KBM-7 (cell line): ENCODE measurements around the gene CYP27B1.
A peak's percentile ranks its signal among the peaks of the same experiment; 100 is the strongest.

Experiments used
- DNase-seq: peaks from one replicate; pipeline ENCODE4 v3.0.0-alpha.2; 2015
- in situ Hi-C: fragments of 300-500 bp; cut with MboI; formaldehyde crosslinking; loops from 2 replicates; pipeline ENCODE4 v1.14.3; 2020; ENCODE audit warnings: low sequenced_read_pairs, low pct_unique_long_range_greater_than_20kb, mixed read lengths

Gene CYP27B1

GRCh38 chr12:57755454-57756372 lies 11.2 kb downstream of the CYP27B1 start:
- in situ Hi-C loops: no loop called here
- DNase-seq: no peak

- DNase-seq: no peak
- in situ Hi-C loops: no loop called here
These were observed 11.8 kb downstream of the CYP27B1 start for GRCh38 chr12:57755194-57755453.

DNA sequence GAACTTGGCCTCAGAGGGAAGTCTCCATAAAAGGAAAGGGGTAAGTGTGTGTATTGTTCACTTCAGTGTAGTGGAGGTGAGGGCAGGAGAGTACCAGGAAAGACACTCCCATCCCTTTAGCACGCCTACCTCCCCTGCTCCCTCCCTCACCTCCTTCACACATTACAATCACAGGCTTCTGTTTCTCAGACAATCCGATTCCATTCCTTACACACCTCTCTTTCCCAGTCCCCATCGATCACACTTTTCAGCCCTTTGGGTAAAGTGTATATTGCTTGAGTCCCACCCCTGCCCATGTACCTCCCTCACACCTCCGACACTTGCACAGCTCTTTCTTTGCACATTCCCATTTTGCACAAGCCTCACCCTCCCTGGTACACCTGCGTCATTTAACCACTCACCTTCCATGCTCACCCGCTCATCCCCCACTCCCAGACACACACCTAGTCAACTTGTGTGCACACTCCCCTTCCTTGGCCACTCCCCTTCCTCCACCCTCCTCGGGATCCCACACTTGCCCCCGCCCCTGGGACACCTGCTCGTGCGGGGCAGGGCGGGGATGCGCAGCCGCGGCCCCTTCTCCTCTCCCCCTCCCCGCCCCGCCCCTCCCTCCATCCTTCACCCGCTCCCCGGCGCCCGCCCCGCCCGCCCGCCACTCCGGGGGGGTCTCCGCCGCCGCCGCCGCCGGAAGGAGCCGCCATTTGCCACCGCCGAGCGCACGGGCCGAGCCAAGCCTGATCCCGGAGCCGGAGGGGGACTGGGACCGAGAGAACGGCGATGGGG lies 12.3 kb downstream of the CYP27B1 start, which contains the start of gene MARCHF9:
MARCHF9 (plus strand) TSS at position 693 of the 783 bp plus-strand sequence. CDS start 426 bp downstream, outside the sequence.
- in situ Hi-C loops: no loop called here
- peak; percentile 53 for DNase-seq

DNA sequence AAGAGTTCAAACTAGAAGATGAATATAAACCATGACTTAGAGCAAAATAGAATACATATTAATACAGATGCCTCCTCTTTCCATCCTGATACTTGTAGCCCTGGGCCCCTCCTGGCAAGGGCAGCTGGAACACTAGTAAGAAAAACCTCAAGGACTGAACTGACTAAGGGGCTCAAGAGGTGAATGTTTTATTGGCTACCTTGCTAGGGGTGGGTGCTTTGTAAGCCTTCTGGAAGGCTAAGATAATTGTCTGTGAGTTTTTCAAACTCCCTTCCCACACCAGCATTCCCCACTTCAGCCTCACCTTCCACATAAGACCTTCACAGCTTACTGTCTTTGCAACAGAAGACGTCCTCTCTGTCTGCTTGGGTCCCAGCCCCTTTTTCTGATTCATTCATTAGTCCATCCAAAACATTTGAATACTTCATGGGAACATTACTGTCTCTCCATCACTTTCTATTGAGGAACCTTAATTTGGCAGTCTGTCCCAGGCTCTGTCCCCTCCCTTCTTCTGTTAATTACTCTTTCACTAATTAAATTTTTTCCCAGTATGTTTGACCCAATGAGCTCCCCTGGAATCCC lies 13.0 kb downstream of the CYP27B1 start:
- in situ Hi-C loops: no loop called here

GRCh38 chr12:57752668-57753000 lies 14.2 kb downstream of the CYP27B1 start:
- no peak for DNase-seq
- in situ Hi-C loops: no loop called here

More for the DNA sequence above, 13.0 kb downstream of the CYP27B1 start:
- DNase-seq: no peak

DNA sequence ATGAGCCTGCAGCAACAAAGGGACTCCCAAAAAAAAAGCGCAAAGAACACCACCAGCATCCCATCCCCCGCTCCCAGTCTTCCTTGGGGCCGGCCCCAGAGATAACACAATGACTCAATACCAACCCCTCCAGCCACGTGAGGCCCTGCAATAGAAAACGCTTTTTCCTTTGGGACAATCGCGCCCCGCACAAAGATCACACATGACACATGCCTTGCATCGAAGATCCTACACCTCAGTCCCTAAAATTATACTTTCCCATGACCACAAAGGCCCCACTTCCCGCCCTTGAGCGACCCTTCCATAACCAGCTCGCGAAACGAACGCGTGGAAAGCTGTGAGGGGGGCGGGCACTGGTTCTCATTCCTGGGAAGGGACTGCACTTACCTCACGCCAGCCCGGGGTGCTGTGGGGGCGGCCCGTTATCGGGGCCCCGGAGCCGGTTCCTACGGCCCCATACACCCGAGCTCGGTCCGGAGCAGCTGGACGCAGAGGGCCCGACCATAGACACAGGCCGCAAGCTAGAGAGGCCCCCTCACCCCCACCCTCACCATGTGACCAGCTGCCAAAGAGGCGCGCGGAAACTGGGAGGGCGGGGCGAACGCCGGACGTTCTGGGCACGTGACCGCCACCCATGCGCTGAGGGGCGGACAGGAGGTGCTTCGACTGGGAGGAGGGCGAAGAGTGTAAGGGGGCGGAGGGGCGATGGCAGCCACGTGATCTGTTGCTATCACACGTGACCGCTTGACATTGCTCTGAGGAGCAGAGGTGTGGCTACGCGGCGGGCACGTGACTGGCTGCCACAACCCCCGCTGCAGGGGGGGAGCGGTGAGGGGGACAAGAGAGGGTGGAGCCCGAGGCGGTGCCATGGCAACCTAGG lies 14.8 kb downstream of the CYP27B1 start, which contains the start of gene CDK4:
CDK4 (minus strand) TSS at position 523 of the 880 bp plus-strand sequence. CDS start 593 bp downstream, outside the sequence.
- in situ Hi-C loops: no loop called here
- peak; percentile 100 for DNase-seq

DNA sequence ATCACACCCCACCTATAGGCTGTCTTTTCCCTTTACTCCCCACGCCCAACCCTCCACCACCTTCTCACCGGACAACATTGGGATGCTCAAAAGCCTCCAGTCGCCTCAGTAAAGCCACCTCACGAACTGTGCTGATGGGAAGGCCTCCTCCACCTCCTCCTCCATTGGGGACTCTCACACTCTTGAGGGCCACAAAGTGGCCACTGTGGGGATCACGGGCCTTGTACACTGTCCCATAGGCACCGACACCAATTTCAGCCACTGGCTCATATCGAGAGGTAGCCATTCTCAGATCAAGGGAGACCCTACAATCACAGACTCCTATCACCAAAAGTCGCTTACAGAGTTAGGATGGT lies 15.5 kb downstream of the CYP27B1 start:
- no peak for DNase-seq
- in situ Hi-C loops: no loop called here

- in situ Hi-C loops: no loop called here
- no peak for DNase-seq
These were observed 16.1 kb downstream of the CYP27B1 start for GRCh38 chr12:57750561-57751431.

DNA sequence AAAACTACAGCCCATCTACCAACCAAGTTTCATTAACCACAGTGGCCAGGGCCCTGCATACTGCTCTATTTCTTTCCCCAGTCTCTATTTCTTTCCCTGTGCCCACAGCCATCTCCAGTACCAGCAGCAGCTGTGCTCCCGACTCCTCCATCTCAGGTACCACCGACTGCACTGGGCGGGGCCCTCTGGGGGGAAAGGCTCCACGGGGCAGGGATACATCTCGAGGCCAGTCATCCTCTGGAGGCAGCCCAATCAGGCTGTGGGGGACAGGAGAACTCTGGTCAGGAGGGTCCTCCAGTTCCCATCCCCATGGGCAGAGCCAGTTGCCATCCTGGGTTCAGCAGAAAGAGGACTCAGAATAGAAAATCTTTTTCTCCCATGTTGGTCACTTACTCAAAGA lies 17.8 kb downstream of the CYP27B1 start:
- DNase-seq: no peak
- in situ Hi-C loops: no loop called here

- in situ Hi-C loops: no loop called here
- no peak for DNase-seq
These were observed 20.9 kb downstream of the CYP27B1 start for GRCh38 chr12:57746025-57746424.

DNA sequence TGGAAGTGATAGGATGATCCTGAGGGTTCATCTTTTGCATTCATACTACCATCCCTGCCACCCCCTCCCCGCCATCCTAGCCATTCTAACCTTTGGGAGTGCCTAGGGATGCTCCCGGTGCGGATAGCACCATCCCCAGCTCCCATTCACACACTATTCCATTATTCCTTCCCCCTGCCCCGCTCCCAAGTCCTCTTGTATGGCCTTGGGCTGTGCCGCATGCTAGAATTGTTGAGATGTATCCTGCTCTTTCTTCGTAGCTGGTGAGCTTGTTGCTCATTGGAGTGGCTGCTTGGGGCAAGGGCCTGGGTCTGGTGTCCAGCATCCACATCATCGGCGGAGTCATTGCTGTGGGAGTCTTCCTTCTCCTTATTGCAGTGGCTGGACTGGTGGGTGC lies 21.4 kb downstream of the CYP27B1 start:
- DNase-seq: no peak

DNA sequence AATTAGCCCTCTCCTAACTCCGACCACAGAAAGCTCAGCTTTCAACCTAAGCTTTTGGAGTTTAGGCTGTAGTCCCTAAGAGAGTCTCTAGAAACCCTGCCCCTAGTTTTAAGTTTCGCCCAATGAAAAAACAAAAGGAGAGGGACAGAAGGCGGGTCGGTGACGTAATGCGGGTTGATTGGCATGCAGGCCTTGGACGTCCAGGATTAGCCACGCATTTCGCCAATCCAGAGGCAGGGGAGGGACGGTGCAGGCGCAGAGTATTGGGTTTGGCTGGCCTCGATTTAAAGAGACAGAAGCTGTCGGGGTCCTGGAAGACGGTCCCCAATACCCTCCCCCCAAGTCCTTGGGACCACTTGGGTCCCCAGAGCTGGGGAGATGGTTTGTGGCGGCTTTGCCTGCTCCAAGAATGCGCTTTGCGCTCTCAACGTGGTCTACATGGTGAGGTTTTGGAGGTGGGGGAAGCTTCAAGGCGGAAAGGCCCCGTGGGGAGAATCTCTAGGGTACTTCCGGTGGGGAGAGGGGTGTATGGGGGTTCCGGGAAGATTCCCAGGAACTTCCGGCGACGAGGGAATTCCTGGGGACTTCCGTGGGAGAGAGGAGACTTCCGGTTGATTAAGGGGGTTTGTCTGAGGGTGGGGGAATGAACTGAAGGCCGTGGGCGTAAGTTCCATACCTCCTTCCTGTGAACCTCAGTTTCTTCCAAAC lies 21.9 kb downstream of the CYP27B1 start, which contains the start of gene TSPAN31:
TSPAN31 (plus strand) TSS at position 263 of the 708 bp plus-strand sequence; CDS start at position 379, 116 bp downstream.
- in situ Hi-C loops: no loop called here
- DNase-seq: peak; percentile 98

More for the DNA sequence above, 21.4 kb downstream of the CYP27B1 start:
- in situ Hi-C loops: no loop called here

- no peak for DNase-seq
- in situ Hi-C loops: no loop called here
These were observed 22.6 kb downstream of the CYP27B1 start for GRCh38 chr12:57744194-57744776.

DNA sequence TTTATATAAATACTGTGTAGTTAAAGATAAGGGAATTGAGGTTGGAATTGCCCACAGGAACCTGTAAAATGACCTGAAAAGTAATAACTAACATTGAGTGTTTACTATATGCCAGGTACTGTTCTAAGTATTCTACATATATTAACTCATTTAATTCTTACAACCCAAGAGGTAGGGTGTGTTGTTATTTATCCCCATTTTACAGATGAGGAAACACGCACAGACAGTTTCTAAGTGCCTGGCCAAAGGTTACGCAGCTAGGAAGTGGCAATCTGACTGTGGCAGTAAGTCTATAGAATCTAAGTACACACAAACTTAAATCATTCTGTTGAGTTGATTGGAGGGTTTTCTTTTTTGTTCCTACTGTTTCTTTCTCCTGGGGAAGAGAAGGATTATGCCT lies 23.1 kb downstream of the CYP27B1 start:
- DNase-seq: no peak
- in situ Hi-C loops: no loop called here

GRCh38 chr12:57741844-57742738 lies 24.8 kb downstream of the CYP27B1 start:
- in situ Hi-C loops: no loop called here
- peak; percentile 79 for DNase-seq

- no peak for DNase-seq
- in situ Hi-C loops: no loop called here
These were observed 25.5 kb downstream of the CYP27B1 start for GRCh38 chr12:57741413-57741789.
